Esophagus muscularis mucosa (tissue), 4 donors: Measurements from ENCODE around the gene GLB1L. TPM values are rescaled to one million over a fixed set of nuclear protein-coding genes. Genes with fewer than 3 reads are reported as not detected.
A peak's percentile ranks its signal among the peaks of the same experiment; 100 is the strongest.

Experiments
- DNase-seq: peaks from one replicate; pipeline ENCODE4 v3.0.0-alpha.2; 2017; ENCODE audit errors: extremely low spot score
- H3K27ac ChIP-seq, 4 donors: fragments of 200-600 bp; sonication (generic); replicated peaks in 1 of 4; 1 replicate in 3 of 4; 2 replicates in 1 of 4; pipeline ENCODE4 v1.5.1; 2016 to 2019; ENCODE audit warnings: mild to moderate bottlenecking in 1 of 4
- H3K27me3 ChIP-seq, 4 donors: fragments of 200-600 bp; sonication (generic); one replicate each; pipeline versions ENCODE4 v1.5.1 to v1.6.0; 2016 to 2019
- H3K36me3 ChIP-seq, 4 donors: fragments of 200-600 bp; sonication (generic); one replicate each; pipeline ENCODE4 v1.5.1; 2016 to 2019
- H3K4me1 ChIP-seq, 4 donors: fragments of 200-600 bp; sonication (generic); one replicate each; pipeline ENCODE4 v1.5.1; 2016 to 2019
- H3K4me3 ChIP-seq, 4 donors: fragments of 200-600 bp; sonication (generic); 1 replicate in 2 of 4; 2 replicates in 2 of 4; pipeline ENCODE4 v1.5.1; 2016 to 2019; ENCODE audit warnings: mild to moderate bottlenecking in 4 of 4, moderate library complexity in 1 of 4
- H3K9me3 ChIP-seq, 4 donors: fragments of 200-600 bp; sonication (generic); 1 replicate in 3 of 4; 2 replicates in 1 of 4; pipeline ENCODE4 v1.5.1; 2016 to 2019
- EP300 ChIP-seq: sonication (generic); formaldehyde crosslinking; IDR thresholded peaks from one replicate; pipeline ENCODE4 v1.6.1; 2017; ENCODE audit warnings: antibody characterized with exemption
- POLR2A ChIP-seq: fragments of 450-650 bp; IDR thresholded peaks from one replicate; pipeline ENCODE4 v1.6.1; 2017; ENCODE audit warnings: antibody characterized with exemption, moderate library complexity, mild to moderate bottlenecking, low read depth
- POLR2AphosphoS5 ChIP-seq, 2 donors: sonication (generic); formaldehyde crosslinking; IDR thresholded peaks; one replicate each; pipeline ENCODE4 v1.6.1; 2017; ENCODE audit warnings: antibody characterized with exemption in 2 of 2
- WGBS: methylation state at CpG from one replicate; pipeline ENCODE4 v1.1.5; 2018; 5-methylcytosine and 5-hydroxymethylcytosine counted together
- intact Hi-C: fragments of 100-400 bp; cut with DNase I; formaldehyde crosslinking; loops from one replicate; pipeline ENCODE4 v1.15.1; 2023
- total RNA-seq, 4 donors: library from RNA; depleted of rRNA; stranded (reverse); fragments of >200 nt; gene quantifications; one replicate each; pipeline versions ENCODE4 v1.1.0 to v1.2.1, GENCODE V29; 2016
- TF ChIP-seq, protein P1 (sequence below), 3 experiments: fragments of 200-600 bp in 2 of 3; fragments of 450-650 bp in 1 of 3; sonication (generic) in 2 of 3; IDR thresholded peaks; one replicate each; pipeline ENCODE4 v1.5.1; 2017 to 2019; ENCODE audit warnings: antibody characterized with exemption in 3 of 3, mild to moderate bottlenecking in 2 of 3, moderate library complexity in 1 of 3

Gene GLB1L
- total RNA-seq, 4 donors from 2014 or later = 3.3 to 6.4 (median 5.6) TPM

DNA sequence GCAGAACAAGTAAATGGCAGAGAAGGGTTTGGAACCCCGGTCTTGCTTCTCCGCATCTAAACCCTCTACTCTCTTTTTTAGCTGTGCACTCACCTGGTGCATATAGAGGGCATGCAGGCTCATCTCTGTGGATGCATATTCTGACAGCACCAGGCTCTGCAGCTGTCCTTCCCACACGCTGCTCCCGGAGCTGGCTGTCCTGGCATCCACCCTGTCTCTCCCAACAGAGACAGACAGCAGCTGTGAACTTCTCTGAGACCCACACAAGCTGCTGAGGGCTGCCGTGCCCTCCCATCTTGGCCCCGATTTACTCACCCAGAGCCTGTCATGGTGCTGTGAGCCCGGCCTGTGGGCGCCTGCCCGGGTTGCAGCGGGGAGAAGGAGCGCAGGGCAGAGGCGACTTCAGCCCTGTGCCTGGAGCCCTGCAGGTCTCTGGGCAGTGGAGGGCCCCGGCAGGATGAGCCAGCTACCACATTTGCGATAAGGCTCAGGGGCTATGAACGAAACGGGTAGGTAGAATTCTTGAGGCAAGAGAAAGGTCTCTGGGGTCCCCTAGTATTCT lies 23.2 kb downstream of the GLB1L start:
- H3K36me3 ChIP-seq = peaks cover 55 to 76% (median 75%) of the 10 kb centered on the region in 4 donors
- intact Hi-C loops = no loop called here
- TF ChIP-seq, protein P1, sequence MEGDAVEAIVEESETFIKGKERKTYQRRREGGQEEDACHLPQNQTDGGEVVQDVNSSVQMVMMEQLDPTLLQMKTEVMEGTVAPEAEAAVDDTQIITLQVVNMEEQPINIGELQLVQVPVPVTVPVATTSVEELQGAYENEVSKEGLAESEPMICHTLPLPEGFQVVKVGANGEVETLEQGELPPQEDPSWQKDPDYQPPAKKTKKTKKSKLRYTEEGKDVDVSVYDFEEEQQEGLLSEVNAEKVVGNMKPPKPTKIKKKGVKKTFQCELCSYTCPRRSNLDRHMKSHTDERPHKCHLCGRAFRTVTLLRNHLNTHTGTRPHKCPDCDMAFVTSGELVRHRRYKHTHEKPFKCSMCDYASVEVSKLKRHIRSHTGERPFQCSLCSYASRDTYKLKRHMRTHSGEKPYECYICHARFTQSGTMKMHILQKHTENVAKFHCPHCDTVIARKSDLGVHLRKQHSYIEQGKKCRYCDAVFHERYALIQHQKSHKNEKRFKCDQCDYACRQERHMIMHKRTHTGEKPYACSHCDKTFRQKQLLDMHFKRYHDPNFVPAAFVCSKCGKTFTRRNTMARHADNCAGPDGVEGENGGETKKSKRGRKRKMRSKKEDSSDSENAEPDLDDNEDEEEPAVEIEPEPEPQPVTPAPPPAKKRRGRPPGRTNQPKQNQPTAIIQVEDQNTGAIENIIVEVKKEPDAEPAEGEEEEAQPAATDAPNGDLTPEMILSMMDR (IDR thresholded peaks at IDR 0.05) = no peak
- TF ChIP-seq POLR2A (no peak), POLR2AphosphoS5 (IDR thresholded peaks at IDR 0.05) (no peak), EP300 (no peak)

DNA sequence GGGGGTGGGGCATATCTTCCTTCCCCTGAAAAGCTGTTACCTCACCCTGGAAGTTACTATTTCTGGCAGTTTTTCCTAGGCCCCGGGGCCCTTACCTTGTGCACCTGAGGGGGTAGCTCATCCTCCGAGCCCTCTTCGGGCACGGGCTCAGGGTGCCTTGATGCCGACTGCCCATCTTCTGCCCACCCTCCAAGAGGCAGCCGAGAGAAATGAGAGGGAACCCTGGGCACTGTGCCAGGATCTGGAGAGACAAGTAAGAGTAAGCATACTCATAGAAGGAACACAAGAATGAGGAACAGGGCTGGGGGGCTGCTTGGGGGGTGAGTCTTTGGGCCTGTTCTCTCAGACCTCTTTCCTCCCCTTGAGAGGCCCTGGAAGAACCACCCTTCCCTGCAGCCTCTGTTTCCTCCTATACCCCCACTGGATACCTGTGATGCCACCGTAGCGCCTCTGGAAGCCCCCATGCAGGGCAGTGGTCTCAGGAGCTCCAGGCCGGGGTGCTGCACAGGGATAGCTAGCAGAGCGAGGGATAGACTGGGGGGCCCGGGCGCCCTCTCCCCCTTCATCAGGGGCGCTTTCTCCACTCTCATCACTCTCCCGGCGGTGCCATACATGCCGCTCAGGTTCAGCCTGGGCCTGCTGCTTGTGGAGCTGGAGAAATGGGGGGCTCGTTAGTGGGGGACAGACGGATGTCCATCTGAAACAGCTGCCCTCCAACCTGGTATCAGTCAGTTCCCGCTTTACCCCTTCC lies 24.4 kb downstream of the GLB1L start:
- Histone ChIP-seq H3K9me3 (no peaks in the 10 kb centered on the region), H3K27ac (peak overlapping the region in 1 of 4 donors; percentile 99), H3K4me1 (peaks cover 28 to 55% (median 42%) of the 10 kb centered on the region in 4 donors), H3K27me3 (no peaks in the 10 kb centered on the region), H3K36me3 (peaks cover 59 to 72% (median 69%) of the 10 kb centered on the region in 4 donors), H3K4me3 (no peak overlapping the region)
- intact Hi-C loops = no loop called here
- TF ChIP-seq EP300 (no peak), POLR2A (no peak), POLR2AphosphoS5 (IDR thresholded peaks at IDR 0.05) (no peak)
- TF ChIP-seq, protein P1 (IDR thresholded peaks at IDR 0.05) = no peak
- 77% methylated on average over 11 of the region's 19 CpGs for WGBS
- DNase-seq = no peak

More for the DNA sequence above, 23.2 kb downstream of the GLB1L start:
- peaks cover 27 to 49% (median 33%) of the 10 kb centered on the region in 4 donors for H3K4me1 ChIP-seq
- no peak for DNase-seq
- no peak overlapping the region for H3K4me3 ChIP-seq
- no peaks in the 10 kb centered on the region for H3K27me3 ChIP-seq
- H3K27ac ChIP-seq = no peak overlapping the region
- H3K9me3 ChIP-seq = no peaks in the 10 kb centered on the region
- 89% methylated on average over 13 of the region's 16 CpGs for WGBS

DNA sequence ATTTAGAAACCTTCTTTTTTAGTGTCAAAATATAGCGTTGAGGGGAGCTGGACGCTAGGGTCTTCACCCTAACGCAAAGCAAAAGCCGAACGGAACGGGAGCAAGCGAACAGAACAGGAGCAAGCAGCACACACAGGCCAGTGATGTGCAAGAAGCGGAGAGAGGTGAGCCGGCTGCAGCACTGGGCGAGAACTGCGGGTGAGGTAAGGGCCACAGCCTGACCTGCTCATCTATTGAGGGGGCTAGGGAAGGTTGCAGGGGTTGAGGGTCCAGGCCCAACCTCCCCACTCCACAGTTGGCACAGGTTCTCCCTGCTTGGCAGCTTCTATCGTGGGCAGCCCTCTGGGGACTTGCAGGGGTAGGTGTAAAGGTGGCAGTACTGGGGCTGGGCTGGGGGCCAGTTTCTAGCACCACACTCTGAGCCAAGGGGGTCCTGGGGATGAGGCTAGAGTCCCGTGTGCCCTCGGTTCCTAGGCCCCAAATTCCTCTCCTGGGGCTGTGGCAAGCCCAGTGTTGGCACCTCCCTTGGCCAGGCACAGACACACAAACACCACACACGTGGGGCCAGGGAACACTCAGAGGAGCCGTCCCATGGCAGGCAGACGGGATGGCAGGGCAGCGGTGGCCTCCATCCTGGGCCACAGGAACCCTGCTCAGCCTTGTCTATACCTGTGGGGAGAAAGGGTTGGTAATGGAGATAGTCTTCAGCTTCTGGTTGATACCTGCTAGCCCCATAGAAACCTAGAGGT lies 25.3 kb downstream of the GLB1L start:
- Histone ChIP-seq H3K36me3 (peaks cover 55 to 70% (median 69%) of the 10 kb centered on the region in 4 donors), H3K9me3 (no peaks in the 10 kb centered on the region), H3K27me3 (no peaks in the 10 kb centered on the region), H3K27ac (peak overlapping the region; percentile 90 to 99 (median 95)), H3K4me3 (peak overlapping the region in 1 of 4 donors; percentile 63), H3K4me1 (peaks cover 28 to 56% (median 45%) of the 10 kb centered on the region in 4 donors)
- WGBS = 88% methylated on average over 14 of the region's 18 CpGs
- intact Hi-C loops = no loop called here
- no peak for DNase-seq
- TF ChIP-seq EP300 (no peak), POLR2A (no peak)
- TF ChIP-seq, protein P1 (IDR thresholded peaks at IDR 0.05) = no peak

DNA sequence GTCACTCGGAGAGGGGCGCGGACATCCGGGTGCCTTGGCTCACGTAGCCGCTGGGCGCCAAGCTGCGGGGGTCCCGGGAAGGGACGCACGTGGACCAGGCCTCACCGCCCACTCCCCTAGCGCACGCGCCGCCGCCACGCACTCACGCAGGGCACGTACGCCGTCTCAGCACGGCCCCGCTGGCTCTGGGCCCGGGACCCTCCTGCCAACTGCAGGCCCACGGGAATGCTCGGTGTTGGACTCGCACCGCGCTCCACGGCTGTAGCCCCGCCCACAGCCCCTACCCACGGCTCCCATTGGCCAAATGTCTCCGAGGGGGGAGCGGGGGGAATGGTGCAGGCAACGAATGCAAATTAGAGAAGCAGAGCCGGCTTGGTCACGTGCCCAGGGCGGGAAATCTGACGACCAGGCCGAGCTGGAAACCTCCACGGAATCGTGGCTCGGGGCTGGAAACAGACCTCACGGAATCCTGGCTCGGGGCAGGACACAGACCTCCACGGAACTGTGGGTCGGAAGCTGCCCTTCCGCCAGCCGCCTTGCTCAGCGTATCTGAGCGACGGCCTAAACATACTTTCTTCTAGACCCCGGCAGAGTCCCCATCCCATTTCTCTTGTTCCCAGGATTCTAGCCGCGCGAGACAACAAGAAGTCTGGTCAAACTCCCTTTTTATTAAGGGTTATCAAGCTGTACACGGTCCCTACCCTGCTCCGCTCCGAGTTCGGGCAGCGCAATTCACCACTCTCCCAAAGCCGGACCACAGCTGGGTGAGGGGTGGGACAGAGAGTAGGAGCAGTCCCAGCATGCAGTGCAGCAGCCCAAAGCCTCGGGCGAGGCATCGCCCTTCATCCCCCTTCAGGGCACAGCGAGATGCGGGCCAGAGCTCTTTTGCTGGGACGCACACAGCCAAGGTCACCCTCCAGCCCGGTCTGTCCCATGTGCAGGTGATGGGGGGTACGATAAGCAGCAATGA lies 26.2 kb downstream of the GLB1L start, which contains the start of gene ABCB6:
ABCB6 (minus strand) TSS at position 227 of the 970 bp plus-strand sequence. CDS start 285 bp downstream, outside the sequence.
- peak; percentile 99 for DNase-seq
- WGBS = 5% methylated on average over 29 of the region's 71 CpGs
- Histone ChIP-seq H3K9me3 (no peaks in the 10 kb centered on the region), H3K4me1 (peaks cover 28 to 56% (median 45%) of the 10 kb centered on the region in 4 donors), H3K4me3 (peak within 1 kb of the TSS; percentile 59 to 79 (median 65)), H3K36me3 (peaks cover 50 to 70% (median 69%) of the 10 kb centered on the region in 4 donors), H3K27ac (peak within 1 kb of the TSS; percentile 90 to 99 (median 95)), H3K27me3 (no peaks in the 10 kb centered on the region)
- TF ChIP-seq EP300 = no peak
- TF ChIP-seq, protein P1 (IDR thresholded peaks at IDR 0.05) = peak in 1 of 3 experiments; percentile 21
- peak; percentile 86 to 88 for TF ChIP-seq POLR2AphosphoS5 (IDR thresholded peaks at IDR 0.05)
- TF ChIP-seq POLR2A = peak; percentile 46
- intact Hi-C loops = no loop called here
